Left cardiac atrium (tissue), 4 donors: ENCODE results near the gene ADARB1. TPM values are rescaled to one million over a fixed set of nuclear protein-coding genes. Genes with fewer than 3 reads are reported as not detected.

ENCODE experiments used
- ATAC-seq, 2 donors: fragments of 200-7000 bp; cut with Tn5 transposase; one replicate each; pipeline ENCODE4 v1.9.1; 2020; ENCODE audit warnings: mild to moderate bottlenecking in 2 of 2, moderate library complexity in 2 of 2
- DNase-seq: peaks from one replicate; pipeline ENCODE4 v3.0.0-alpha.2; 2020
- intact Hi-C, 2 donors: fragments of 100-400 bp; cut with DNase I; formaldehyde crosslinking; loops; one replicate each; pipeline versions ENCODE4 v1.14.1 to v1.15.1; 2022 to 2023
- total RNA-seq, 2 donors: library from RNA; stranded (reverse); fragmentation: NEBNext Ultra II Directional; extraction: Animal tissue kit (Norgen Biotek cat#: 25700); gene quantifications; one replicate each; pipeline ENCODE4 v1.2.1, GENCODE V29; 2021
- donor health status: DM: no; HTN: yes; CAD: no.
- donor health status: DM: no; HTN: yes; CAD: no; lungs with severe emphysema.
- donor health status: DM: yes; HTN: yes; CAD: no.
- donor health status: Dilated cardiomyopathy.

Gene ADARB1
- total RNA-seq, 2 donors from 2014 or later = 20.6 to 21.7 TPM

DNA sequence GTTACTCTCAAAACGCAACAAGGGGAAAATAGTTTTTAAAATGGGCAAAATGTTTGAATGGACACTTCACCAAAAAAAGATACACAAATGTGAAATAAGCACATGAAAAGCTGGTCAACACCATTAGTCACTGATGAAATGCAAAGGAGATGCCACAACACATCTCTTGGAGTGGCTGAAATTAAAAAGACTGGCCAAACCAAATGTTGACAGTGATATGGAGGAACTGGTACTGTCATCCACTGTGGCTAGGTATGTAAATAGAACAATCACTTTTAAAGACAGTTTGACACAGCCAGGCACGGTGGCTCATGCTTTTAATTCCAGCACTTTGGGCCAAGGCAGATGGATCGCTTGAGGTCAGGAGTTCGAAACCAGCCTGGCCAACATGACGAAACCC, 122.2 kb downstream of the ADARB1 start:
- no peak for DNase-seq
- ATAC-seq = no peak
- intact Hi-C loops = no loop called here

- intact Hi-C loops = no loop called here
- DNase-seq (no peak), ATAC-seq (no peak)
These were observed 124.8 kb downstream of the ADARB1 start for GRCh38 chr21:45199201-45199600.

- DNase-seq (no peak), ATAC-seq (no peak)
- intact Hi-C loops = no loop called here
These were observed 125.7 kb downstream of the ADARB1 start for GRCh38 chr21:45200031-45200430.

DNA sequence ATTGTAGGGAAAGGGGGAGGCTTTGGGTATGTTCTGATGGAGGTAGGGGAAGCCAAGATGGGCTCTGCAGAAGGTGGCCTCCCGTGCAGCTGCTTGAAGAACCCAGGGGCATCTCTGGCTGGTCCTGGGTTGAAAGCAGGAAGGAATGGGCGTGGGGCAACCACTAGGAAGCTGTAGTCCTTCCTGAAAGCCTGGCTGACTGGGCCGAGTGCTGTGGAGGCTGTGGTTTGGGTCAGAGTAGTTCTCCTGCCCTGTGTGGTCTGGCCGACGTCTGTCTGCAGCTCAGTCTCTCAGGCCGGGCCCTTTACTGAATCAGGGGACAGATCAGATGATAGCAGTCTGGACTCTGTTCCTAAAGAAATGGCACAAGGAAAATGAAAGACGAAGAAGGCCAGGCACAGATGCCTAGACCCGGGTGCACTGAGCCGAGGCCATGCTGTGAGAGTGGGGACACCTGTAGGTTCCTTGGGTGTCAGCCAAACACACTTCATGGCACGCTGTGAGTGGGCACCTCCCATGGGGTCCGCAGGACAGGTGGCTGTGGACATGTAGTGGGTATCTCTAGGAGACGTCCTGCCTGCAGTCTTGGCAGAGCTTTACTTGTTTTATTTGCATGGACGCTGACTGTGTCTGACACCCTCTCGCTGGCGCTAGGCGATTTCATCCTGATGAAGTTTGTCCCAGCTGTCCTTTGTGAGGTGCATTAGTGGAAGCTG, 126.4 kb downstream of the ADARB1 start:
- intact Hi-C loops = no loop called here
- no peak for DNase-seq

DNA sequence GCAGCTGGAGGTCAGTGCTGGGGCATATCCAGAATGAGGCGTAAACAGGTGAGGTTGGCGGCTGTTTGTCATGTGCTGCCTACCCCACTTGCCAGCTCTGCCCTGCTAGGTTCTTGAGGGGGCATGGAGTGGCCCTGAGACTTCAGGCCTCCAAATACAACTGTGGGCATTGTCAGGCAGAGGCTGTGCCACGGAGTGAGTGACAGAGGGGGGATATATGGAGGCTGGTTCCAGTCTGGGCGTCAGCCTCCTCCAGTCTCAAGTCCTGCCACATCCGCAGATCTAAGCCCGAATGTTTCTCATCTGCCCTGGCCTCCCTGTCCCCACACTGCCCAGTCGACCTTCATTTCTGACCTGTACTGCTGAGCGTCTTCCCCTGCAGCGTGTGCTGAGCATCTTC, 128.0 kb downstream of the ADARB1 start:
- intact Hi-C loops = no loop called here
- no peak for ATAC-seq

More for the DNA sequence above, 126.4 kb downstream of the ADARB1 start:
- ATAC-seq = no peak

DNA sequence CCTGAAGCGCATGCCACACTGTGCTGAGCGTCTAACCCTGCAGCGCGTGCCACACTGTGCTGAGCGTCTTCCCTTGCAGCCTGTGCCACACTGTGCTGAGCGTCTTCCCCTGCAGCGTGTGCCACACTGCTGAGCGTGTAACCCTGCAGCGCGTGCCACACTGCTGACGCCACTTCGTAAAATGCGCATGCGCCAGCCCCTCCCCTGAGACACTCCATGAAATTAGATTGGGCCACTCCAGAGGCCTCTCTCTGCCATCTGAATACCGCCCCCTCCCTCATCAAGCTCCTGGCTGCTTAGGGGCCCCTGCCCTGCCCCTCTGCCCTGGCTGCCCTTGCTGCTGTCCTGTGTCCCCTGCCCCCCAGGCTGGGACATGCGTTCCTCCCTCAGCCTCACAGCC, 128.5 kb downstream of the ADARB1 start:
- ATAC-seq = no peak
- no peak for DNase-seq

More for the DNA sequence above, 128.0 kb downstream of the ADARB1 start:
- no peak for DNase-seq

GRCh38 chr21:45203983-45204382, 129.6 kb downstream of the ADARB1 start:
- intact Hi-C loops = no loop called here
- DNase-seq (no peak), ATAC-seq (no peak)

More for the DNA sequence above, 128.5 kb downstream of the ADARB1 start:
- intact Hi-C loops = no loop called here

- intact Hi-C loops = no loop called here
- ATAC-seq (no peak), DNase-seq (no peak)
These were observed 130.0 kb downstream of the ADARB1 start for GRCh38 chr21:45204395-45204794.

GRCh38 chr21:45207839-45208626, 133.7 kb downstream of the ADARB1 start:
- DNase-seq (no peak), ATAC-seq (no peak)
- intact Hi-C loops = no loop called here

DNA sequence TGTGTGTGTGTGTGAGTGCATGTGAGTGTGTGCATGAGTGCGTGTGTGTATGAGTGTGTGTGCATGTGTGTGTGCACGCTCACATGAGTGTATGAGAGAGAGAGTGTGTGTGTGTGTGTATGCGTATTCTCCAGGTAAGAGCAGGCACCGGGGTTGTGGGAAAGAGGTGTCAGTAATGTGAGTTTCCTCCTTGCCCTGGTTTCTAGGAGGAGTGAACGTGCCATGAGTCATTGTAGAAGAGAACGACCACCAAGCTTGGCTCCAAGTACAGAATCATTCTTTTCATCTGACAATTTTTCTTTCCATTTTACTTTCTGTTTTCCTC, 134.2 kb downstream of the ADARB1 start:
- no peak for ATAC-seq
- intact Hi-C loops = no loop called here
- no peak for DNase-seq

DNA sequence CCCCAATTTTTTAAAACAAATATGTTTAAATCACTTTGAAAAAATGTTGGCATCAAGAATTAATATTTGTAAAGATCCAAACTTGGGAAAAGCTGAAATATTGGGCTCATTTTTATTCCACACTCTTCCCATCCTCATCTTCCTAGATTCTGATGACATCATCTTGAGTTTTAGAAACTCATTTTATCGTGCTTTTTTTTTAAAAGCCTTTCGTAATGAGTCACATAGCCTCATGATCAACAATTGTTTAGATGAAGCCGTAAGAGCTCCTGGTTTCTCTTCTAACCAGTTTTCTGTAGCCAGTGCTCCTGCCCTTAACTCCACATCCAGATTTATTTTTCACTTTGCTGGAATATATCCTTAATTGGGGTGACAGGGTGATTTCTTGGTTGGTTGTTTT, 134.7 kb downstream of the ADARB1 start:
- ATAC-seq (no peak), DNase-seq (no peak)
- intact Hi-C loops = no loop called here

GRCh38 chr21:45209685-45210284, 135.4 kb downstream of the ADARB1 start:
- ATAC-seq (peak; percentile 30 to 33), DNase-seq (no peak)
- intact Hi-C loops = no loop called here

- DNase-seq = no peak
- ATAC-seq = no peak
- intact Hi-C loops = no loop called here
These were observed 136.1 kb downstream of the ADARB1 start for GRCh38 chr21:45210461-45210983.

DNA sequence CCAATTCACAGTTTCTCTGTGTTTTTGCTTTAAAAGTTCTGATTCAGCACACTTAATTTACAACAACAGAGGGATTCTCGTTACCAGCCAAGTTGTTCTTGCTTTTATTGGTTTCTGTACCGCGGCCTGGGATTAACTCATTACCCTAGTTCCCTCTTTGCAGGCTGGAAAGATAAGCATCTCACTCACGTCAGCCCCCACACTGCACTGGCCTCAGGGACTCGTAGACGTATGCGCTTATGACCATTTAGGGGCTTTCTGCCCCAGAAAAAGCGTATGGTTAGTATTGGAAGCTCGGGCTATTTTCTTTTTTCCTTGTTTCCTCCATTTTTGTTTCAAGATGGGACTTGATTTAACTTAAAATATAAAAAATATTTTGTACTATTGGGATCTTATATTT, 137.3 kb downstream of the ADARB1 start:
- no peak for DNase-seq
- intact Hi-C loops = no loop called here
- no peak for ATAC-seq

DNA sequence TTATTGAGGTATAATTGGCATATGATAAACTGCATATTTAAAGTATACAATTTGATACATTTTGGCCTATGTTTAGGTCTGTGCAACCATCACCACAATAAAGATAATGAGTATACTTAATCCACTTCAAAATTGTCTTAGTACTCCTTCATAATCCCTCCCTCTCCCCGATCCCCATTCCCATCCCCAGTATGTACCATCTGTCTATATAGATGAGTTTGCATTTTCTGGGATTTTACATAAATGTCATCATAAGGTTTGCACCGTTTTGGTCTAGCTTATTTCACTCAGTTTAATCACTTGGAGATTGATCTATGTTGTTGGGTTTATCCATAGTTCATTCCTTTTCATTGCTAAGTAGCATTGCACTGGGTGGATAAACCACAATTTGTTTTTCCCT, 139.0 kb downstream of the ADARB1 start:
- intact Hi-C loops = no loop called here
- DNase-seq = no peak
- ATAC-seq = no peak

DNA sequence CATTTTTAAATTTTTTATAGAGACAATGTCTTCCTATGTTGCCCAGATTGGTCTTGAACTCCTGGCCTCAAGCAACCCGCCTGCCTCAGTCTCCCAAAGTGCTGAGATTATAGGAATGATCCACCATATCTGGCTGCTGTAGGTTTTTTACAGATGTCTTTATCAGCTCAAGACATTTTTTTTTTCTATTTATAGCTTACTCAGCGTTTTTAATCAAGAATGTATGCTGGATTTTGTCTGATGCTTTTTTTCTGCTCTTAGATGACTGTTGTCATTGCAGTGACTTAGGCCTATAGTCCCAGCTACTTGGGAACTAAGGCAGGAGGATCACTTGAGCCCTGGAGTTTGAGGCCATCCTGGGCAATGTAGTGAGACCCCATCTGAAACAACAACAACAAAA, 140.8 kb downstream of the ADARB1 start:
- ATAC-seq = no peak
- intact Hi-C loops = no loop called here
- no peak for DNase-seq

- intact Hi-C loops = no loop called here
- no peak for DNase-seq
- no peak for ATAC-seq
These were observed 142.6 kb downstream of the ADARB1 start for GRCh38 chr21:45217010-45217409.

DNA sequence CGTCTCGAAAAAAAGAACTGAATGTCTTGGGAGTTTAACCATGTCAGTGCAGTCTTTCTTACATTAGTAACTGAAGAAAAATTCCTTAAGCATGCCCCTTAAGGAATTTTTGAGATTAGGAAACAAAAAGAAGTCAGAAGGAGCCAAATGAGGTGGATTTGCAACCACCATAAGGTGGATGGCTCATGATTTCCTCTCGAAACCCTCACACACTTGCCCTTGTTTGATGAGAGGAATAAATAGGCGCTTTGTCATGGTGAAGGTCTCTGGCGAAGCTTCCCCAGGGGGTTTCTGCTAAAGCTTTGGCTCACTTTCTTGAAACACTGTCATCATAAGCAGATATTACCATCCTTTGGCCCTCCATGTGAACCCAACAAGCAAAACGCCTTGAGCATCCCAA, 145.1 kb downstream of the ADARB1 start:
- ATAC-seq (no peak), DNase-seq (no peak)
- intact Hi-C loops = no loop called here

GRCh38 chr21:45220071-45220481, 145.7 kb downstream of the ADARB1 start:
- intact Hi-C loops = no loop called here
- ATAC-seq (peak in 1 of 2 donors; percentile 66), DNase-seq (peak; percentile 41)
